Measurements from ENCODE around the gene NAT16. TPM values are rescaled to one million over a fixed set of nuclear protein-coding genes. Genes with fewer than 3 reads are reported as not detected.

The NAT16 gene
- total RNA-seq, 1 donor = not detected

DNA sequence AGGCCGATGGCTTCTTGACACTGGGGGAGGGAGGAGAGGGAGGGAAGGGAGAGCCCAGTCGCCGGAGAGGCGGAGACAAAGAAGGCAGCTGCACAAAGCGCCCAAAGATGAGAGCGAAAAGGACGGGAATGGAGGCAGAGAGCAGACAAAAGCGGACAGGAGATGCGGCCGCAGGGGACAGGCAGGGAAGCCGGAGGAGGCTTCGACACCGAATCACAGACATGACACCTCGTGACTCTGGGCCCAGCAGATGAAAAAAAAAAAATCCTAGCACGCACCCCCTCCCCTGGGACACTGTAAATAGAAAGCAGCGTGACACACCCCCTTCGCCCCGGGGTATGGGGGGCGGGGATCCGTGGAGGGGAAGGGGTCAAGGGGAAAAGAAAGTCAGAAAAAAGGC lies 976 bp downstream of the NAT16 start:
- Histone ChIP-seq H3K36me3 (ENCODE audit: insufficient read depth, low read length) (no peaks in the 10 kb centered on the region), H3K4me2 (ENCODE audit: insufficient read depth, low read length) (no peak overlapping the region), H3K27ac (ENCODE audit: low read depth, low read length) (no peak overlapping the region), H3K9me3 (ENCODE audit: low read depth, low read length) (no peaks in the 10 kb centered on the region), H3K4me3 (ENCODE audit: insufficient read depth, low read length) (no peak overlapping the region), H3K4me1 (ENCODE audit: insufficient read depth, low read length) (no peaks in the 10 kb centered on the region), H3K79me2 (ENCODE audit: insufficient read depth, low read length) (no peaks in the 10 kb centered on the region), H4K20me1 (ENCODE audit: insufficient read depth, low read length) (no peaks in the 10 kb centered on the region), H3K27me3 (ENCODE audit: insufficient read depth, low read length) (peaks cover 67% of the 10 kb centered on the region), H2AFZ (ENCODE audit: low read length) (no peak overlapping the region)
- TF ChIP-seq, protein P1, sequence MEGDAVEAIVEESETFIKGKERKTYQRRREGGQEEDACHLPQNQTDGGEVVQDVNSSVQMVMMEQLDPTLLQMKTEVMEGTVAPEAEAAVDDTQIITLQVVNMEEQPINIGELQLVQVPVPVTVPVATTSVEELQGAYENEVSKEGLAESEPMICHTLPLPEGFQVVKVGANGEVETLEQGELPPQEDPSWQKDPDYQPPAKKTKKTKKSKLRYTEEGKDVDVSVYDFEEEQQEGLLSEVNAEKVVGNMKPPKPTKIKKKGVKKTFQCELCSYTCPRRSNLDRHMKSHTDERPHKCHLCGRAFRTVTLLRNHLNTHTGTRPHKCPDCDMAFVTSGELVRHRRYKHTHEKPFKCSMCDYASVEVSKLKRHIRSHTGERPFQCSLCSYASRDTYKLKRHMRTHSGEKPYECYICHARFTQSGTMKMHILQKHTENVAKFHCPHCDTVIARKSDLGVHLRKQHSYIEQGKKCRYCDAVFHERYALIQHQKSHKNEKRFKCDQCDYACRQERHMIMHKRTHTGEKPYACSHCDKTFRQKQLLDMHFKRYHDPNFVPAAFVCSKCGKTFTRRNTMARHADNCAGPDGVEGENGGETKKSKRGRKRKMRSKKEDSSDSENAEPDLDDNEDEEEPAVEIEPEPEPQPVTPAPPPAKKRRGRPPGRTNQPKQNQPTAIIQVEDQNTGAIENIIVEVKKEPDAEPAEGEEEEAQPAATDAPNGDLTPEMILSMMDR (IDR thresholded peaks at IDR 0.05; ENCODE audit: extremely low read depth, low read depth, low read length) = no peak
- peak; percentile 83 for DNase-seq (ENCODE audit: insufficient read length, low spot score, missing footprints)

DNA sequence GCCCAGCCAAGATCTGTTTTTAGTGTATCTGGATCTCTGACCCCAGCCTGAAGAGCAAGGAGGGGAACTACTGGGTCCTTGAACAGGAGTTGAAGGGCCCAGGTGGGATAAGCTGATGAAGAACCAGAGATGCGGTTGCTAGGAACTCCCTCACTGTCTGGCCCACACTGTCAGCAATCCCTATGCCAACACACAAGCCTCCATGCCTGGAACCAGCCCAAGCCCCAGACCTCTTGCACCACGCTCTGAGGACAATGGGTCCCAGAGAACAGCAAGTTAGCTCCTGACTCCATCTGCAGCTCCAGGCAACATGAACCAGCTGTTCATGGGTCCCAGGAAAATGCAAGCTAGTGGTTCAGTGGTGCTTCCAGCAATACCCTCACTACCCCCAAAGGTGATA lies 2.4 kb downstream of the NAT16 start:
- H4K20me1 ChIP-seq (ENCODE audit: insufficient read depth, low read length) = no peaks in the 10 kb centered on the region
- TF ChIP-seq, protein P1 (IDR thresholded peaks at IDR 0.05; ENCODE audit: extremely low read depth, low read depth, low read length) = no peak
- no peak overlapping the region for H3K4me2 ChIP-seq (ENCODE audit: insufficient read depth, low read length)
- peaks cover 6% of the 10 kb centered on the region for H3K4me1 ChIP-seq (ENCODE audit: insufficient read depth, low read length)
- H3K9me3 ChIP-seq (ENCODE audit: low read depth, low read length) = no peaks in the 10 kb centered on the region
- H3K4me3 ChIP-seq (ENCODE audit: insufficient read depth, low read length) = no peak overlapping the region
- no peak overlapping the region for H3K27ac ChIP-seq (ENCODE audit: low read depth, low read length)
- H2AFZ ChIP-seq (ENCODE audit: low read length) = no peak overlapping the region
- no peaks in the 10 kb centered on the region for H3K79me2 ChIP-seq (ENCODE audit: insufficient read depth, low read length)
- peak; percentile 67 for DNase-seq (ENCODE audit: insufficient read length, low spot score, missing footprints)
- peaks cover 82% of the 10 kb centered on the region for H3K27me3 ChIP-seq (ENCODE audit: insufficient read depth, low read length)
- no peaks in the 10 kb centered on the region for H3K36me3 ChIP-seq (ENCODE audit: insufficient read depth, low read length)

DNA sequence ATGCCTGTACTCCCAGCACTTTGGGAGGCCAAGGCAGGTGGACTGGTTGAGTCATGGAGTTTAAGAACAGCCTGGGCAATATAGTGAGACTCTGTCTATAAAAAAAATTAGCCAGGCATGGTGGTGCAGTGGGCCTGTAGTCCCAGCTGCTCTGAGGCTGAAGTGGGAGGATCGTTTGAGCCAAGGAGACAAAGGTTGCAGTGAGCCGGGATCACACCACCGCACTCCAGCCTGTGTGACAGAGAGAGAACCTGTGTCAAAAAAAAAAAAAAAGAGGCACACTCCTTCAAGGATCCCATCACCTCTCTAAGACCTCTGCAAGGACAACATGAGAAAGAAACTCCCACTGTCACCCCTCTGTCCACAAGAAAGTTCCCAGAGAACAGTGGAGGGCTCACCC lies 4.4 kb downstream of the NAT16 start:
- Histone ChIP-seq H3K9me3 (ENCODE audit: low read depth, low read length) (no peaks in the 10 kb centered on the region), H3K27me3 (ENCODE audit: insufficient read depth, low read length) (peaks cover 97% of the 10 kb centered on the region), H3K79me2 (ENCODE audit: insufficient read depth, low read length) (no peaks in the 10 kb centered on the region), H3K36me3 (ENCODE audit: insufficient read depth, low read length) (no peaks in the 10 kb centered on the region), H3K27ac (ENCODE audit: low read depth, low read length) (no peak overlapping the region), H3K4me3 (ENCODE audit: insufficient read depth, low read length) (no peak overlapping the region), H3K4me1 (ENCODE audit: insufficient read depth, low read length) (peaks cover 6% of the 10 kb centered on the region), H4K20me1 (ENCODE audit: insufficient read depth, low read length) (no peaks in the 10 kb centered on the region), H3K4me2 (ENCODE audit: insufficient read depth, low read length) (no peak overlapping the region), H2AFZ (ENCODE audit: low read length) (no peak overlapping the region)
- no peak for DNase-seq (ENCODE audit: insufficient read length, low spot score, missing footprints)
- TF ChIP-seq, protein P1 (IDR thresholded peaks at IDR 0.05; ENCODE audit: extremely low read depth, low read depth, low read length) = no peak

DNA sequence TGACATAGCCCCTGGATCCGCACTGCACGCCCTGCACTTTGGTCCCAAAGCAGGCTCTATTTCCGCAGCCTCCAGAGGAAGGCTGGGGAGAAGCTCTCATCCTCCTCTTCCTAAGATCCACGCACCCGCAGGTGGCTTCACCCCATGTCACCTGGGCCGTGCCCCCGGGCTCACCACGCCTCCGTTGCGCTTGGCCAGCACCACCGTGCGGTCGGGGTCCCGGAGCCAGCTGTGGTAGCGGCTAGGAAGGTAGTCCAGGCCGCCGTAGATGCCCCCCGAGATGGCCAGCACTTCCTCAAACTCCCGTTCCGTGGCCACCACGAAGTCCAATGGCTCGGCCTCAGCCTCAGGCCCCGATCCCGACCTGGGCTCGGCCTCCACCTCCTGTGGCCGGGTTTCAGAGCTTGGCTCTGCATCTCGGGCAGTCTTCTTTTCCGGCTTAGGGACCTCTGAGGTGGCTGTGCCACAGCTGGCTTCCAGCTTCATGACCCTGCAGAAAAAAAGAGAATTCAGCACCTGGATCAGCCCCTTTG lies 5.7 kb downstream of the NAT16 start:
- TF ChIP-seq, protein P1 (IDR thresholded peaks at IDR 0.05; ENCODE audit: extremely low read depth, low read depth, low read length) = no peak
- peaks cover 97% of the 10 kb centered on the region for H3K27me3 ChIP-seq (ENCODE audit: insufficient read depth, low read length)
- peak; percentile 42 for DNase-seq (ENCODE audit: insufficient read length, low spot score, missing footprints)
- no peaks in the 10 kb centered on the region for H3K36me3 ChIP-seq (ENCODE audit: insufficient read depth, low read length)
- H3K4me3 ChIP-seq (ENCODE audit: insufficient read depth, low read length) = no peak overlapping the region
- no peak overlapping the region for H3K27ac ChIP-seq (ENCODE audit: low read depth, low read length)
- no peak overlapping the region for H2AFZ ChIP-seq (ENCODE audit: low read length)
- H3K4me1 ChIP-seq (ENCODE audit: insufficient read depth, low read length) = peaks cover 11% of the 10 kb centered on the region
- H3K4me2 ChIP-seq (ENCODE audit: insufficient read depth, low read length) = no peak overlapping the region
- H4K20me1 ChIP-seq (ENCODE audit: insufficient read depth, low read length) = peaks cover 2% of the 10 kb centered on the region
- no peaks in the 10 kb centered on the region for H3K79me2 ChIP-seq (ENCODE audit: insufficient read depth, low read length)
- no peaks in the 10 kb centered on the region for H3K9me3 ChIP-seq (ENCODE audit: low read depth, low read length)

Measured in osteoblast (primary cell).